ENCODE results near the gene FOXJ3.

DNA sequence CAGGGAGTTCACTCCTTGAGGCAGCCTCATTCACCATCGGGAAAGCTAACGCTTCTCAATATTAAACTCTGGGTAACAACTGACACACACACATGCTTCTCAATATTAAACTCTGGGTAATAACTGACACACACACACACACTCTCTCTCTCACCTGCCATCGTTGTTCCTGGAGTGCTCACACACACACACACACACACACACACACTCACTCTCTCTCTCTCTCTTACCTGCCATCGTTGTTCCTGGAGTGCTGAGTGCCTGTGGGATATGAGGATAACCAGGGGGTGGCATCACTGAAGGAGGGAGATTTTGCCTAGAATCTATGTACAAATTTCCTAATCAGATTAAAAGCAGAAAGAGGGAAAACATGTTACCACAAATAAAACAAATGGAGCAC lies 153.3 kb downstream of the FOXJ3 start:
- no peak for TF ChIP-seq ZNF384 (IDR thresholded peaks at IDR 0.05)
- no peak for TF ChIP-seq FOXA1 (IDR thresholded peaks at IDR 0.05)
- no peak for TF ChIP-seq BHLHE40 (IDR thresholded peaks at IDR 0.05; ENCODE audit: borderline replicate concordance)
- TF ChIP-seq FOXM1 (IDR thresholded peaks at IDR 0.05; ENCODE audit: borderline replicate concordance) = no peak
- no peak for TF ChIP-seq CTBP1 (IDR thresholded peaks at IDR 0.05; ENCODE audit: borderline replicate concordance)
- TF ChIP-seq NFRKB (IDR thresholded peaks at IDR 0.05) = no peak
- no peak for TF ChIP-seq PKNOX1 (IDR thresholded peaks at IDR 0.05)
